NCI-H510A treated with DMSO at 0.1 percent for 48 hours (cell line): ENCODE data around the gene KCTD17.
"Not testable (repeated sequence)": the region's sequence is repeated elsewhere in the genome, so short reads cannot be mapped to it uniquely, and the experiment has no call there.

Source experiments
- DNase-seq: peaks from one replicate; lab custom pipeline; 2025; lab: John Stamatoyannopoulos, UW

The KCTD17 gene

GRCh38 chr22:37060801-37061610 lies 9.5 kb downstream of the KCTD17 start:
- DNase-seq, result peak; percentile 15

- DNase-seq, result no peak
Measured at GRCh38 chr22:37061611-37062375, 10.3 kb downstream of the KCTD17 start.

DNA sequence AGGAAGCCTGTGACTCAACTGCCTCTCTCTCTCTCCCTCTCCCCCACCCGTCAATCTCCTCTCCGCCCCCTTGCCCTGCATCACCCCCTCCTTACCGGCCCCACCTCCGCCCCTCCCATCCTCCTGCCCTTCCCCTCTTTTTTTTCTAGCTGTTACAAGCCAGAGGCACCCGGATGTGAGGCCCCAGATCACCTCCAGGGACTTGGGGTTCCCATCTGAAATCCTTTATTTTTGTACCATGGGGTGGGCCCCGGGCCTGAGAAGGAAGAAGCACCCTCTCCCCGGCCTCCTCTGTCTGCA lies 10.8 kb downstream of the KCTD17 start:
- no peak for DNase-seq

DNA sequence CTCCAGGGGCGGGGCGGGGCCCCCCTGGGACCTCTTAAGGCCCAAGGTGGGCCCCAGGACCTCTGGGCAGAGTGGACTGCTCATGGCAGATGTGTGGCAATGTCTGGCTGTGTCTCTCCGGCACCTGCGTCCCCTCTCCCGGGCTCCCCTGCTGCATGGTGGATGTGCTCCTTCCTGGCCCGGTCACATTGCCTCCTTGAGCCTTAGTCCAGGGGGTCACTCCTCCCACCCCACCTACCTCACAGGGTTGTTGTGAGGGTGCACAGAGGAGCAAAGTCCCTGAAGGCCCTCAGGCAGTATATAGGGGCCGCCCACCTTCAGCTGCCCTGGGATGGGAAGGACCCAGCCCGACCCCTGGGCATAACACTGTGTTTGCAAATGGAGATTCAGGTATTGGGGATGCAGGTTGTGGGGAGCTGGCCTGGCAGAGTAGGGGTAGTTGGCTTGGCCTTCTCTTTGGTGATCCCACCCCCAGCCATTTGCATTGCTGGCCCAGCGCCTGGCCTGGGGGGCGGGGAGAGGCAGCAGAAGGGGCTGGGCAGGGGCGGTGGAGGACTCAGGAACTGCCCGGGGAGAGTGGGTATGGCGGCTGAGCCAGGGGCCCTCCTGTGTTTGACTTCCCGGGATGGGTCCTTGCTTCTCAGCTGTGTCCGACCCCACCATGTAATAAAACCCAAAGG lies 11.3 kb downstream of the KCTD17 start:
- DNase-seq, result no peak

GRCh38 chr22:37063431-37064420 lies 12.2 kb downstream of the KCTD17 start:
- peak; percentile 56 for DNase-seq

DNA sequence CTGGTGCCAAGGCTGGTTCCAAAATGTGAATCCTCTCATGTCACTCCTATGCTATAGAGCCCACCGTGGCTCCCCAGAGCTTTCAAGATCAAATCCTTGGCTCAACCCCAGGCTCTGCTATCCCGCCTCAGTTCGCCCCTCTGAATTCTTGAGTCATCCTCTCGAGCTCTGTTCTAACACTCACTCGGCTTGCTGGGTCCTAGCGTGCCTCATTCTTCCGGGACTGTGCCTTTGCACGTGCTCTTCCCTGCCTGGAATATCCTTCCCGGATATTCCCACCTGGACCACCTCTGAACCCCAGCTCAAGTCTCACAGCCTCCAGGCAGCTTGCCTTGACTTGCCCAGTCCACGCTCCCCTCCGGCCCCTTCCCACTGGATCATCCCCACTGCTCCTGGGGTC lies 13.0 kb downstream of the KCTD17 start:
- no peak for DNase-seq

GRCh38 chr22:37065180-37065579 lies 13.6 kb downstream of the KCTD17 start:
- no peak for DNase-seq

DNA sequence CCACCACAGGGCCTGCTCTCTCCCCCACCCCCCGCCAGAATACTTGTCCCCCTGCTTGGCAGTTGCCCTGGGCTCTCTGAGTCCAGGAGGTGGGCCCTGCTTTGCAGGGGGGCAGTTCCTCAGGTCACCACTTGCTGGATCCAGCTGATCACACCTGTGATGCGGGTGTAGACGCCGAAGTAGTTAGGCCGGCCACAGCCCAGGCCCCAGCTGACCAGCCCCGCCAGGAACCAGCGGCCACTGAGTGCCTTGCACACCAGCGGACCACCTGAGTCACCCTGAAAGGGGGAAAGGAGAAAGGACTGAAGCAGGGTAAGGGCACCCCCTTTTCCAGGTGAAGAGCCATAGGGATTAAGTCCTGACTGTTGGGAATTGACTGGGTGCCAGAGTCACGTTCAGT lies 14.4 kb downstream of the KCTD17 start:
- DNase-seq, result no peak

DNA sequence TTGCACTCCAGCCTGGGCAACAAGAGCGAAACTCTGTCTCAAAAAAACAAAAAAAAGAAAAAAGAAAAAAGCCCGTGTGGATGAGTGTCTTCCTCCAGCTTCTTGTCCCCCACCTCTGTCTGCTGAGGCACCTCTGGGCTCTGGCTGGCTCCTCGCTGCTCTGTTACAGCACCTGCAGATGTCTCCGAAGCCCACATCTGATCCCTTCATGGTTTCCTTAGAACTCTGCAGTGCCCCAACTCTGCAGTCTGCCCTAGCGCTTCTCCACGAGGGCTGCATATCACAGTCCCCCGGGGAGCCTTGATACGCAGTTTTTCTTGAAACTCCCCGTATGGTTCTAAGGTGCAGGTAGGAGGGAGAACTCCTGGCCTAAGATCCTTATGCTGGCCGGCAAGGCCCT lies 15.9 kb downstream of the KCTD17 start:
- no peak for DNase-seq

- DNase-seq, result no peak
Measured at GRCh38 chr22:37068859-37069258, 17.3 kb downstream of the KCTD17 start.

- DNase-seq, result no peak
Measured at GRCh38 chr22:37069319-37069718, 17.8 kb downstream of the KCTD17 start.

DNA sequence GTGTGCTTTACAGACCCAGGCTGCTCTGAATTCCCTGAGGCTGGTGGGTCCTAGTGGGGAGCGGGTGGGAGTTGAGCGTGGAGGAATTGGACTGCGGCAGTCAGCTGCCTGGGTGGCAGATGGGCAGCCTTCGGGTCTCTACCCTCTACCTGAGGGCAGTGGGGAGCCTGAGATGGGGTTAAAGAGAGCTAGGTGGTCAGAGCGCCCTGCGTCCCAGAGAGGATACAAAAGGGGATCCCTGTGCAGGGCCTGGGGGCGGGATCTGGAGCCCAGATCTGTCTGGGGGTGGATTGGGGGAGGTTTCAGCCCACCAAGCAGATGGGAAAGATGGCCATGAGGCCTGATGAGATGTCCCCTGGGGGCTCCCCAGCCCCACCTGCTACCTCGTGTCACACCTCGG lies 18.2 kb downstream of the KCTD17 start:
- DNase-seq, result no peak

- no peak for DNase-seq
Measured at GRCh38 chr22:37070334-37070733, 18.8 kb downstream of the KCTD17 start.

DNA sequence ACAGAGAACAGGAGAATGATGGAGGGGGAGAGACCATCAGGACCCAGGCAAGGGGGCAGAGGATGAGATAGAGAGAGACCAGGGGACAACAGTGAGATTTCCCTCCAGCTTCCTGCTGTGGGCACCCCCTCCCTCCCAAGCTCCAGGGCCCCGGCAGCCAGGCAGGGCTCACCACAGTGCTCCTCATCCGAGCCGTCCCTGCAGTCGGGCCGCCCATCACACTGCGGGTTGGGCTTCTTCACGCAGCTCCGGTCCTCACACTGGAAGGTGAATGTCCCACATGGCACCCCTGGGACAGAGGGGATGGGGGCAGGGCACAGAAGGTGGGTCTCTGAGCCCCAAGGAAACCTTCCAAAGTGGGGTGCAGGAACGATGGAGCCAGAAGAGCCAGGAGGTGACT lies 19.2 kb downstream of the KCTD17 start:
- no peak for DNase-seq

DNA sequence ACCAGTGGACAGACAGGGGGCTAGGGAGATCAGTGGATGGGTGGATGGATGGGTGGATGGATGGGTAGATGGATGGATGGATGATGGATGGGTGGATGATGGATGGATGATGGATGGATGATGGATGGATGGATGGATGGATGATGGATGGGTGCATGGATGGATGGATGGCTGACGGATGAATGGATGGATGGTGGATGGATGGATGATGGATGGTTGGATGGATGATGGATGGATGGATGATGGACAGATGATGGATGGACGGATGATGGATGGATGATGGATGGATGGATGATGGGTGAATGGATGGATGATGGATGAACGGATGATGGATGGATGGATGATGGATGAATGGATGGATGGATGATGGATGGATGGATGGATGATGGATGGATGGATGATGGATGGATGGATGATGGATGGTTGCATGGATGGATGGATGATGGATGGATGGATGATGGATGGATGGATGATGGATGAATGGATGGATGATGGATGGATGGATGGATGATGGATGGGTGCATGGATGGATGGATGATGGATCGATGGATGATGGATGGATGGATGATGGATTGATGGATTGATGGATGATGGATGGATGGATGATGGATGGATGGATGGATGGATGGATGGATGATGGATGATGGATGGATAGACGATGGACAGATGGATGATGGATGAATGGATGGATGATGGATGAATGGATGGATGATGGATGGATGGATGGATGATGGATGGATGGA lies 20.5 kb downstream of the KCTD17 start:
- DNase-seq, result not testable (repeated sequence)

GRCh38 chr22:37072673-37073072 lies 21.1 kb downstream of the KCTD17 start:
- no peak for DNase-seq

DNA sequence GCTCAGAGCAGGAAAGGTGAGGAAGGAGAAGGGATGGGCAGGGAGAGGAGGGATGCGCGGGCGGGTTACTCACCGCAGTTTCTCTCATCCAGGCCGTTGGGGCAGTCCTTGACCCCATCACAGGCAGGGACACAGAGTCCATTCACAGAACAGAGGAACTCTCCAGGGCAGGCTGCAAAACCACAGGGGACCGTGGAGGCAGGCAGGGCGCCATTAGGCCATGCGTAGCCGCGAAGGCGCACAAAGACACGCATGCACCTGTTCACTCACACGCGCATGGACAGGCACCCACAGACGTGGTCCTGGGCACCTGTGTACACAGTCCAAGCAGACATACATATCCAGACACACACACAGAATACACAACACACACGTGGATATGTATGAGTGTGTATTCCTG lies 23.0 kb downstream of the KCTD17 start:
- no peak for DNase-seq

- DNase-seq, result no peak
Measured at GRCh38 chr22:37075046-37075445, 23.5 kb downstream of the KCTD17 start.

DNA sequence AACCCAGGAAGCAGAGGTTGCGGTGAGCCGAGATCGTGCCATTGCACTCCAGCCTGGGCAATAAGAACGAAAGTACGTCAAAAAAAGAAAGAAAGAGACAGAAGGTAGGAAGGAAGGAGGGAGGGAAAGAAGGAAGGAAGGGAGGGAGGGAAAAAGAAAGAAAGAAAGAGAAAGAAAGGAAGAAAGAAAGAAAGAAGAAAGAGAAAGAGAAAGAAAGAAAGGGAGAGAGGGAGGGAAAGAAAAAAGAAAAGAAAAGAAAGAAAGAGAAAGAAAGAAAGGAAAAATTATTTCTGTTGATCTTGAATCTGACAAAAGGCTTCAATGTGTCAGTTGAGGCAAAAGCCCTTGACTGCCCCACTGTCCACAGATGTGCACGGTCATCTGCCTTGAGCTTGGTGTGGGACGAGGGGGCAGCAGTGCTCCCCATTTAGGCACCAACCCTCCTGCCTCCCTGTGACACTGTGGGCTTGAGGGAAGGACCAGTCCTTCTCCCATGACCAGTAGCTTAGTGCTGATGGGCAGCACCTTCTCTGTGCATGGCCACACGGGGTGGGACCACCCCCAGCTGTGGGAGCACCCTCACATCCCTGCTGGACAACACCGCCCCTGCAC lies 24.4 kb downstream of the KCTD17 start:
- DNase-seq, result no peak

- DNase-seq, result no peak
Measured at GRCh38 chr22:37077802-37078448, 26.4 kb downstream of the KCTD17 start.
